SK-N-MC (cell line): ENCODE results near the gene ASB10.

ENCODE experiments used
- EZH2 ChIP-seq: fragments of 200-600 bp; sonication (generic); IDR thresholded peaks from one replicate; pipeline ENCODE4 v1.6.1; 2017; ENCODE audit warnings: antibody characterized with exemption
- POLR2AphosphoS5 ChIP-seq: IDR thresholded peaks from 2 replicates; pipeline ENCODE4 v1.6.1; 2012; ENCODE audit warnings: mild to moderate bottlenecking, low read depth, low read length, borderline replicate concordance

GRCh38 chr7:151139071-151139790 lies 47.8 kb downstream of the ASB10 start:
- no peak for TF ChIP-seq EZH2
- no peak for TF ChIP-seq POLR2AphosphoS5
